Neuronal stem cell (in vitro differentiated cells): ENCODE data around the gene RETREG3.

ENCODE experiments used
- DNase-seq: peaks from one replicate; pipeline ENCODE4 v3.0.0-alpha.2; 2013; ENCODE audit warnings: low spot score
- H2AFZ ChIP-seq: one replicate; pipeline ENCODE4 v1.6.1; 2013; ENCODE audit warnings: mild to moderate bottlenecking, low read length, inconsistent platforms
- H2AK5ac ChIP-seq: 2 replicates; pipeline ENCODE4 v1.6.1; 2013; ENCODE audit warnings: low read depth, mild to moderate bottlenecking, inconsistent platforms, low read length, moderate library complexity, mixed read lengths
- H2BK120ac ChIP-seq: 2 replicates; pipeline ENCODE4 v1.6.1; 2013; ENCODE audit warnings: low read depth, mild to moderate bottlenecking, inconsistent platforms, low read length, moderate library complexity, mixed read lengths
- H2BK12ac ChIP-seq: one replicate; pipeline ENCODE4 v1.6.1; 2013; ENCODE audit warnings: low read length, inconsistent platforms
- H2BK15ac ChIP-seq: 2 replicates; pipeline ENCODE4 v1.6.1; 2013; ENCODE audit warnings: mild to moderate bottlenecking, low read length, inconsistent platforms, mixed read lengths
- H2BK5ac ChIP-seq: one replicate; pipeline ENCODE4 v1.6.1; 2013; ENCODE audit warnings: inconsistent platforms, mild to moderate bottlenecking, low read length, moderate library complexity
- H3K14ac ChIP-seq: one replicate; pipeline ENCODE4 v1.6.1; 2013; ENCODE audit warnings: low read length, inconsistent platforms
- H3K18ac ChIP-seq: 2 replicates; pipeline ENCODE4 v1.6.1; 2013; ENCODE audit warnings: low read length, inconsistent platforms
- H3K23ac ChIP-seq: 2 replicates; pipeline ENCODE4 v1.6.1; 2013; ENCODE audit warnings: low read depth, mild to moderate bottlenecking, mixed read lengths, low read length, inconsistent platforms; ENCODE audit not compliant: poor library complexity
- H3K27ac ChIP-seq: replicated peaks from 3 replicates; pipeline ENCODE4 v1.5.1; 2013; ENCODE audit warnings: low read length, inconsistent platforms
- H3K27me3 ChIP-seq, 3 experiments: 2 replicates each; pipeline ENCODE4 v1.6.1; 2013; ENCODE audit warnings: low read length in 3 of 3, mild to moderate bottlenecking in 2 of 3, inconsistent platforms in 1 of 3, low read depth in 1 of 3, mixed read lengths in 1 of 3, moderate library complexity in 1 of 3; ENCODE audit not compliant: control insufficient read depth in 3 of 3, insufficient read depth in 3 of 3
- H3K36me3 ChIP-seq, 2 donors: replicated peaks in 1 of 2; 2 replicates each; pipeline ENCODE4 v1.6.1; 2013; ENCODE audit warnings: low read length in 2 of 2; ENCODE audit not compliant: control insufficient read depth in 2 of 2, insufficient read depth in 2 of 2
- H3K4ac ChIP-seq: 2 replicates; pipeline ENCODE4 v1.6.1; 2013; ENCODE audit warnings: inconsistent platforms, mild to moderate bottlenecking, low read length, moderate library complexity
- H3K4me1 ChIP-seq, 2 donors: 1 replicate in 1 of 2; 2 replicates in 1 of 2; pipeline ENCODE4 v1.6.1; 2013; ENCODE audit warnings: low read length in 2 of 2, low read depth in 1 of 2; ENCODE audit not compliant: control insufficient read depth in 2 of 2, insufficient read depth in 1 of 2
- H3K4me2 ChIP-seq: one replicate; pipeline ENCODE4 v1.6.1; 2013; ENCODE audit warnings: mild to moderate bottlenecking, low read length, inconsistent platforms; ENCODE audit not compliant: insufficient read depth, poor library complexity, severe bottlenecking
- H3K4me3 ChIP-seq, 2 donors: 2 replicates each; pipeline ENCODE4 v1.5.1; 2013; ENCODE audit warnings: low read length in 2 of 2, mild to moderate bottlenecking in 2 of 2, inconsistent platforms in 1 of 2, moderate library complexity in 1 of 2
- H3K79me1 ChIP-seq: one replicate; pipeline ENCODE4 v1.6.1; 2013; ENCODE audit warnings: low read depth, mild to moderate bottlenecking, inconsistent platforms, low read length, moderate library complexity
- H3K9ac ChIP-seq: one replicate; pipeline ENCODE4 v1.6.1; 2013; ENCODE audit warnings: mild to moderate bottlenecking, low read depth, low read length, inconsistent platforms; ENCODE audit not compliant: poor library complexity
- H3K9me3 ChIP-seq, 2 donors: replicated peaks in 1 of 2; 2 replicates each; pipeline versions ENCODE3 to v1.6.1; 2013; ENCODE audit warnings: low read length in 2 of 2, mild to moderate bottlenecking in 2 of 2, inconsistent platforms in 1 of 2, low read depth in 1 of 2, mixed read lengths in 1 of 2, moderate library complexity in 1 of 2; ENCODE audit not compliant: control insufficient read depth in 2 of 2, insufficient read depth in 1 of 2
- H4K8ac ChIP-seq: one replicate; pipeline ENCODE4 v1.6.1; 2013; ENCODE audit warnings: low read depth, mild to moderate bottlenecking, inconsistent platforms, low read length, moderate library complexity
- H4K91ac ChIP-seq: one replicate; pipeline ENCODE4 v1.6.1; 2013; ENCODE audit warnings: low read length, low read depth, mild to moderate bottlenecking, inconsistent platforms; ENCODE audit not compliant: poor library complexity
- WGBS, 2 donors: extraction: QIAGEN DNeasy Blood & Tissue Kit; methylation state at CpG; one replicate each; pipeline ENCODE4 v1.1.7; 2013; ENCODE audit warnings: missing lambda C conversion rate in 2 of 2, mixed read lengths in 1 of 2; ENCODE audit not compliant: insufficient read length in 2 of 2, insufficient replicate concordance in 1 of 2; ENCODE audit errors: extremely low coverage in 2 of 2; 5-methylcytosine and 5-hydroxymethylcytosine counted together

RETREG3 gene

GRCh38 chr17:42537156-42537805 is 71.9 kb downstream of the RETREG3 start:
- peak overlapping the region; percentile 97 for H3K9ac ChIP-seq
- H3K36me3 ChIP-seq = peaks cover 5 to 29% of the 10 kb centered on the region in 2 donors
- H3K27ac ChIP-seq = no peak overlapping the region
- H2BK12ac ChIP-seq = no peak overlapping the region
- no peak overlapping the region for H3K18ac ChIP-seq
- WGBS, 2 donors = no CpG with 5 or more reads among the region's 31 CpGs
- H3K27me3 ChIP-seq = peaks cover 0 to 1% (median 0%) of the 10 kb centered on the region in 3 experiments
- no peak overlapping the region for H2BK15ac ChIP-seq
- no peaks in the 10 kb centered on the region for H3K9me3 ChIP-seq
- peak overlapping the region; percentile 73 to 90 for H3K4me3 ChIP-seq
- no peak overlapping the region for H4K8ac ChIP-seq
- H3K23ac ChIP-seq = no peak overlapping the region
- no peak overlapping the region for H2BK120ac ChIP-seq
- no peak overlapping the region for H4K91ac ChIP-seq
- DNase-seq = no peak
- no peak overlapping the region for H3K4ac ChIP-seq
- H3K4me2 ChIP-seq = peak overlapping the region; percentile 85
- peak overlapping the region; percentile 14 for H3K14ac ChIP-seq
- no peak overlapping the region for H2AK5ac ChIP-seq
- H3K79me1 ChIP-seq = peaks cover 4% of the 10 kb centered on the region
- peaks cover 13 to 21% of the 10 kb centered on the region in 2 donors for H3K4me1 ChIP-seq
- no peak overlapping the region for H2BK5ac ChIP-seq
- peak overlapping the region; percentile 87 for H2AFZ ChIP-seq

GRCh38 chr17:42536372-42537155 is 72.6 kb downstream of the RETREG3 start:
- no peak for DNase-seq
- no peak overlapping the region for H3K23ac ChIP-seq
- no CpG with 5 or more reads among the region's 65 CpGs for WGBS, 2 donors

DNA sequence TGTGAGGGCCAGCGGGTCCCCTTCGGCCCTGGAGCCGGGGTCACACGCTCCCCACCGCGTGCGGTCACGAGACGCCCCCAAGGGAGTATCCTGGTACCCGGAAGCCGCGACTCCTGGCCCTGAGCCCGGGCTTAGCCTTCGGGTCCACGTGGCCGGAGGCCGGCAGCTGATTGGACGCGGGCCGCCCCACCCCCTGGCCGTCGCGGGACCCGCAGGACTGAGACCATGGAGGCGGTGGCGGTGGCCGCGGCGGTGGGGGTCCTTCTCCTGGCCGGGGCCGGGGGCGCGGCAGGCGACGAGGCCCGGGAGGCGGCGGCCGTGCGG is 73.2 kb downstream of the RETREG3 start, which contains the start of gene NAGLU:
Gene NAGLU, plus strand, starts transcription at position 194 of the 324 bp plus-strand sequence. Its CDS starts 32 bp downstream, at position 226.
- Histone ChIP-seq H3K23ac (no peak within 1 kb of the TSS), H3K9ac (peak within 1 kb of the TSS; percentile 97), H3K27ac (peak within 1 kb of the TSS; percentile 49), H2AK5ac (no peak within 1 kb of the TSS), H3K36me3 (peaks cover 2 to 19% of the 10 kb centered on the region in 2 donors), H2BK120ac (no peak within 1 kb of the TSS), H2BK5ac (no peak within 1 kb of the TSS), H3K79me1 (peaks cover 4% of the 10 kb centered on the region), H4K8ac (peak within 1 kb of the TSS; percentile 20), H3K4me2 (peak within 1 kb of the TSS; percentile 85), H3K14ac (peak within 1 kb of the TSS; percentile 28), H2AFZ (peak within 1 kb of the TSS; percentile 87), H3K18ac (peak within 1 kb of the TSS; percentile 90), H3K27me3 (peaks cover 0 to 4% (median 0%) of the 10 kb centered on the region in 3 experiments), H3K4me1 (peaks cover 13 to 21% of the 10 kb centered on the region in 2 donors), H4K91ac (no peak within 1 kb of the TSS), H2BK15ac (peak within 1 kb of the TSS; percentile 14), H3K4ac (peak within 1 kb of the TSS; percentile 14), H3K9me3 (no peaks in the 10 kb centered on the region), H3K4me3 (peak within 1 kb of the TSS; percentile 73 to 90), H2BK12ac (no peak within 1 kb of the TSS)
- DNase-seq = no peak
- WGBS, 2 donors = no CpG with 5 or more reads among the region's 40 CpGs

More at GRCh38 chr17:42536372-42537155, 72.6 kb downstream of the RETREG3 start:
- Histone ChIP-seq H3K4me3 (peak overlapping the region; percentile 73 to 90), H3K9me3 (no peaks in the 10 kb centered on the region), H3K18ac (peak overlapping the region; percentile 90), H2BK5ac (no peak overlapping the region), H3K27ac (peak overlapping the region; percentile 49), H3K79me1 (peaks cover 4% of the 10 kb centered on the region), H4K8ac (no peak overlapping the region), H4K91ac (no peak overlapping the region), H2BK15ac (no peak overlapping the region), H2AFZ (peak overlapping the region; percentile 87), H2BK120ac (no peak overlapping the region), H2AK5ac (no peak overlapping the region), H3K14ac (peak overlapping the region; percentile 28), H3K4me1 (peaks cover 13 to 21% of the 10 kb centered on the region in 2 donors), H3K4ac (peak overlapping the region; percentile 14), H3K27me3 (peaks cover 0 to 1% (median 0%) of the 10 kb centered on the region in 3 experiments), H2BK12ac (no peak overlapping the region), H3K36me3 (peaks cover 4 to 24% of the 10 kb centered on the region in 2 donors), H3K4me2 (peak overlapping the region; percentile 85), H3K9ac (peak overlapping the region; percentile 97)
